Esophagus squamous epithelium (tissue), 4 donors: ENCODE data around the gene MRPL33.

Experiments
- CTCF ChIP-seq, 6 experiments: fragments of 450-650 bp in 4 of 6; fragments of 200-600 bp in 2 of 6; sonication (generic) in 2 of 6; IDR thresholded peaks; one replicate each; pipeline ENCODE4 v1.5.1; 2016 to 2019; ENCODE audit warnings: antibody characterized with exemption in 6 of 6, mild to moderate bottlenecking in 4 of 6, moderate library complexity in 4 of 6
- POLR2A ChIP-seq, 4 donors: fragments of 450-650 bp; IDR thresholded peaks; one replicate each; pipeline ENCODE4 v1.6.1; 2017; ENCODE audit warnings: antibody characterized with exemption in 4 of 4, mild to moderate bottlenecking in 4 of 4, moderate library complexity in 3 of 4

DNA sequence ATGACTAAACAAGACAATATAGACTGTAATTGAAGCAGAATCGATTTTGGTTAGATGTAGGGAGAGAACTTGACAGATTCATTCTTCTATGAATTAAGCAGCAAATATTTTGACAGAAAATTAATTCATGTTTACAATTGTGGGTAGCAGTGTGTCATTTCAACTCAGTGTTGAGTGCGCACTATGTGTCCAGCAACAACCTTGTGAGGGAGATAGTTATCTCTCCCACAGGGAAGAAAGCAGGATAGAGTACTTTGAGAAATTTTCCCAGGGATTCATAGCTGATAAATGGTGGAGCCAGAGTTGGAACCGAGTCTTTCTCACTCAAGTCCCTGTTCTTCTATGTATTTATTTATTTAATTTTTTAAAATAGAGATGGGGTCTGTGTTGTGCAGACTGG is 5.2 kb downstream of the MRPL33 start:
- TF ChIP-seq POLR2A (IDR thresholded peaks at IDR 0.05) (no peak), CTCF (IDR thresholded peaks at IDR 0.05) (no peak)
